ENCODE data around the gene PAK5.

- TF ChIP-seq FOSL2 (IDR thresholded peaks at IDR 0.05) (no peak), FOSL2 (CRISPR knock-in tag; IDR thresholded peaks at IDR 0.05) (no peak), RFX5 (IDR thresholded peaks at IDR 0.05) (no peak), KDM5A (IDR thresholded peaks at IDR 0.05) (no peak), PBX3 (IDR thresholded peaks at IDR 0.05) (no peak), HOXB13 (CRISPR knock-in tag; IDR thresholded peaks at IDR 0.05; ENCODE audit: low read depth) (no peak), MAX (IDR thresholded peaks at IDR 0.05) (no peak), USF2 (IDR thresholded peaks at IDR 0.05) (no peak), NFE2L2 (conservative IDR thresholded peaks at IDR 0.05; ENCODE audit: low read length) (no peak), CHD4 (IDR thresholded peaks at IDR 0.05; ENCODE audit: borderline replicate concordance) (no peak), HOXA7 (CRISPR knock-in tag; IDR thresholded peaks at IDR 0.05) (no peak), EP300 (IDR thresholded peaks at IDR 0.05) (no peak), EHMT2 (IDR thresholded peaks at IDR 0.05; ENCODE audit: low read depth) (no peak)
- TF ChIP-seq, protein P1, sequence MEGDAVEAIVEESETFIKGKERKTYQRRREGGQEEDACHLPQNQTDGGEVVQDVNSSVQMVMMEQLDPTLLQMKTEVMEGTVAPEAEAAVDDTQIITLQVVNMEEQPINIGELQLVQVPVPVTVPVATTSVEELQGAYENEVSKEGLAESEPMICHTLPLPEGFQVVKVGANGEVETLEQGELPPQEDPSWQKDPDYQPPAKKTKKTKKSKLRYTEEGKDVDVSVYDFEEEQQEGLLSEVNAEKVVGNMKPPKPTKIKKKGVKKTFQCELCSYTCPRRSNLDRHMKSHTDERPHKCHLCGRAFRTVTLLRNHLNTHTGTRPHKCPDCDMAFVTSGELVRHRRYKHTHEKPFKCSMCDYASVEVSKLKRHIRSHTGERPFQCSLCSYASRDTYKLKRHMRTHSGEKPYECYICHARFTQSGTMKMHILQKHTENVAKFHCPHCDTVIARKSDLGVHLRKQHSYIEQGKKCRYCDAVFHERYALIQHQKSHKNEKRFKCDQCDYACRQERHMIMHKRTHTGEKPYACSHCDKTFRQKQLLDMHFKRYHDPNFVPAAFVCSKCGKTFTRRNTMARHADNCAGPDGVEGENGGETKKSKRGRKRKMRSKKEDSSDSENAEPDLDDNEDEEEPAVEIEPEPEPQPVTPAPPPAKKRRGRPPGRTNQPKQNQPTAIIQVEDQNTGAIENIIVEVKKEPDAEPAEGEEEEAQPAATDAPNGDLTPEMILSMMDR (IDR thresholded peaks at IDR 0.05): no peak
Measured at GRCh38 chr20:9514072-9514460, 324.8 kb downstream of the PAK5 start.
